ENCODE data around the gene ZNF614. TPM values are rescaled to one million over a fixed set of nuclear protein-coding genes. Genes with fewer than 3 reads are reported as not detected.
"Not testable (repeated sequence)": the region's sequence is repeated elsewhere in the genome, so short reads cannot be mapped to it uniquely, and the experiment has no call there.

The ZNF614 gene
- polyA plus RNA-seq, 1 donor (not counting 4 experiments of a cell fraction or from before 2014, with no cell fraction given), result 5.9 TPM

GRCh38 chr19:52065399-52065798, 37.2 kb upstream of the ZNF614 start:
- Histone ChIP-seq H3K27ac (ENCODE audit: control insufficient read depth, insufficient read depth, low read length) (no peak overlapping the region), H3K4me3 (ENCODE audit: control insufficient read depth in 2 of 3, extremely low read depth in 1 of 3, insufficient read depth in 2 of 3, low read depth in 1 of 3, low read length in 3 of 3) (no peak overlapping the region), H4K20me1 (ENCODE audit: control insufficient read depth, extremely low read depth, insufficient read depth, low read length) (no peaks in the 10 kb centered on the region), H3K4me1 (ENCODE audit: control insufficient read depth, extremely low read depth, insufficient read depth, low read length) (no peaks in the 10 kb centered on the region), H3K9me3 (ENCODE audit: control insufficient read depth, low read depth, low read length) (peaks cover 65% of the 10 kb centered on the region), H3K36me3 (ENCODE audit: control insufficient read depth in 2 of 2, extremely low read depth in 1 of 2, insufficient read depth in 2 of 2, low read length in 2 of 2) (peaks cover 16 to 29% of the 10 kb centered on the region in 2 experiments), H3K9ac (ENCODE audit: control insufficient read depth, extremely low read depth, insufficient read depth, low read length) (no peak overlapping the region), H3K4me2 (ENCODE audit: control insufficient read depth, extremely low read depth, insufficient read depth, low read depth, low read length) (no peak overlapping the region), H2AFZ (ENCODE audit: control insufficient read depth, low read length) (no peak overlapping the region), H3K79me2 (ENCODE audit: control insufficient read depth, insufficient read depth, low read length) (peaks cover 4% of the 10 kb centered on the region), H3K27me3 (ENCODE audit: control insufficient read depth, extremely low read depth, insufficient read depth, low read length) (no peaks in the 10 kb centered on the region), H3K9me1 (ENCODE audit: control insufficient read depth, extremely low read depth, insufficient read depth, low read length) (no peaks in the 10 kb centered on the region)
- FAIRE-seq, result no peak
- dilution Hi-C loops (cut with MboI; ENCODE audit: extremely low pct_ligation_motif_present, low sequenced_read_pairs), result no loop called here
- no peak for DNase-seq (ENCODE audit: low read depth, low spot score)
- TF ChIP-seq, protein P1, sequence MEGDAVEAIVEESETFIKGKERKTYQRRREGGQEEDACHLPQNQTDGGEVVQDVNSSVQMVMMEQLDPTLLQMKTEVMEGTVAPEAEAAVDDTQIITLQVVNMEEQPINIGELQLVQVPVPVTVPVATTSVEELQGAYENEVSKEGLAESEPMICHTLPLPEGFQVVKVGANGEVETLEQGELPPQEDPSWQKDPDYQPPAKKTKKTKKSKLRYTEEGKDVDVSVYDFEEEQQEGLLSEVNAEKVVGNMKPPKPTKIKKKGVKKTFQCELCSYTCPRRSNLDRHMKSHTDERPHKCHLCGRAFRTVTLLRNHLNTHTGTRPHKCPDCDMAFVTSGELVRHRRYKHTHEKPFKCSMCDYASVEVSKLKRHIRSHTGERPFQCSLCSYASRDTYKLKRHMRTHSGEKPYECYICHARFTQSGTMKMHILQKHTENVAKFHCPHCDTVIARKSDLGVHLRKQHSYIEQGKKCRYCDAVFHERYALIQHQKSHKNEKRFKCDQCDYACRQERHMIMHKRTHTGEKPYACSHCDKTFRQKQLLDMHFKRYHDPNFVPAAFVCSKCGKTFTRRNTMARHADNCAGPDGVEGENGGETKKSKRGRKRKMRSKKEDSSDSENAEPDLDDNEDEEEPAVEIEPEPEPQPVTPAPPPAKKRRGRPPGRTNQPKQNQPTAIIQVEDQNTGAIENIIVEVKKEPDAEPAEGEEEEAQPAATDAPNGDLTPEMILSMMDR (optimal IDR thresholded peaks at IDR 0.05 in 1 of 3, IDR thresholded peaks at IDR 0.05 in 1 of 3, conservative IDR thresholded peaks at IDR 0.05 in 1 of 3; ENCODE audit: extremely low read depth in 1 of 3, insufficient read depth in 2 of 3, low read length in 3 of 3), result no peak
- no peak for TF ChIP-seq EZH2 (IDR thresholded peaks at IDR 0.05; ENCODE audit: low read length)

GRCh38 chr19:52056480-52056879, 28.3 kb upstream of the ZNF614 start:
- H3K36me3 ChIP-seq (ENCODE audit: control insufficient read depth in 2 of 2, extremely low read depth in 1 of 2, insufficient read depth in 2 of 2, low read length in 2 of 2); H3K27ac ChIP-seq (ENCODE audit: control insufficient read depth, insufficient read depth, low read length); H4K20me1 ChIP-seq (ENCODE audit: control insufficient read depth, extremely low read depth, insufficient read depth, low read length); H3K4me3 ChIP-seq (ENCODE audit: control insufficient read depth in 2 of 3, extremely low read depth in 1 of 3, insufficient read depth in 2 of 3, low read depth in 1 of 3, low read length in 3 of 3); H3K9me1 ChIP-seq (ENCODE audit: control insufficient read depth, extremely low read depth, insufficient read depth, low read length); H3K4me1 ChIP-seq (ENCODE audit: control insufficient read depth, extremely low read depth, insufficient read depth, low read length); H3K9me3 ChIP-seq (ENCODE audit: control insufficient read depth, low read depth, low read length); DNase-seq (ENCODE audit: low read depth, low spot score); dilution Hi-C loops (cut with MboI; ENCODE audit: extremely low pct_ligation_motif_present, low sequenced_read_pairs); FAIRE-seq; H3K79me2 ChIP-seq (ENCODE audit: control insufficient read depth, insufficient read depth, low read length); H3K9ac ChIP-seq (ENCODE audit: control insufficient read depth, extremely low read depth, insufficient read depth, low read length); H3K27me3 ChIP-seq (ENCODE audit: control insufficient read depth, extremely low read depth, insufficient read depth, low read length); H2AFZ ChIP-seq (ENCODE audit: control insufficient read depth, low read length); H3K4me2 ChIP-seq (ENCODE audit: control insufficient read depth, extremely low read depth, insufficient read depth, low read depth, low read length): not testable (repeated sequence)

DNA sequence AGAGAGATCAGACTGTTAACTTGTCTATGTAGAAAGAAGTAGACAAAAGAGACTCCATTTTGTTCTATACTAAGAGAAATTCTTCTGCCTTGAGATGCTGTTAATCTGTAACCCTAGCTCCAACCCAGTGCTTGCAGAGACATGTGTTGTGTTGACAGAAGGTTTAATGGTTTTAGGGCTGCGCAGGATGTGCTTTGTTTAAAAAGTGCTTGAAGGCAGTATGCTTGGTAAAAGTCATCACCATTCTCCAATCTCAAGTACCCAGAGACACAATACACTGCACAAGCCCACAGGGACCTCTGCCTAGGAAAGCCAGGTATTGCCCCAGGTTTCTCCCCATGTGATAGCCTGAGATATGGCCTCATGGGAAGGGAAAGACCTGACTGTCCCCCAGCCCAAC, 23.6 kb upstream of the ZNF614 start:
- H3K4me3 ChIP-seq (ENCODE audit: control insufficient read depth in 2 of 3, extremely low read depth in 1 of 3, insufficient read depth in 2 of 3, low read depth in 1 of 3, low read length in 3 of 3); H2AFZ ChIP-seq (ENCODE audit: control insufficient read depth, low read length); H4K20me1 ChIP-seq (ENCODE audit: control insufficient read depth, extremely low read depth, insufficient read depth, low read length); H3K36me3 ChIP-seq (ENCODE audit: control insufficient read depth in 2 of 2, extremely low read depth in 1 of 2, insufficient read depth in 2 of 2, low read length in 2 of 2); H3K27me3 ChIP-seq (ENCODE audit: control insufficient read depth, extremely low read depth, insufficient read depth, low read length); H3K9me3 ChIP-seq (ENCODE audit: control insufficient read depth, low read depth, low read length); H3K4me2 ChIP-seq (ENCODE audit: control insufficient read depth, extremely low read depth, insufficient read depth, low read depth, low read length); H3K9me1 ChIP-seq (ENCODE audit: control insufficient read depth, extremely low read depth, insufficient read depth, low read length); DNase-seq (ENCODE audit: low read depth, low spot score); FAIRE-seq; H3K79me2 ChIP-seq (ENCODE audit: control insufficient read depth, insufficient read depth, low read length); H3K4me1 ChIP-seq (ENCODE audit: control insufficient read depth, extremely low read depth, insufficient read depth, low read length); H3K9ac ChIP-seq (ENCODE audit: control insufficient read depth, extremely low read depth, insufficient read depth, low read length); dilution Hi-C loops (cut with MboI; ENCODE audit: extremely low pct_ligation_motif_present, low sequenced_read_pairs); H3K27ac ChIP-seq (ENCODE audit: control insufficient read depth, insufficient read depth, low read length): not testable (repeated sequence)

Measured in keratinocyte (primary cell).